Ishikawa (cell line): ENCODE data around the gene BOD1L2.

Experiments used
- CEBPB ChIP-seq: IDR thresholded peaks from 2 replicates; pipeline ENCODE4 v1.6.1; 2012
- CREB1 ChIP-seq: IDR thresholded peaks from 2 replicates; pipeline ENCODE4 v1.6.1; 2012; ENCODE audit warnings: low read depth
- EGR1 ChIP-seq: IDR thresholded peaks from 2 replicates; pipeline ENCODE4 v1.6.1; 2012
- EP300 ChIP-seq: IDR thresholded peaks from 2 replicates; pipeline ENCODE4 v1.6.1; 2012; ENCODE audit warnings: borderline replicate concordance
- FOXM1 ChIP-seq: IDR thresholded peaks from 2 replicates; pipeline ENCODE4 v1.6.1; 2012; ENCODE audit warnings: low read depth, borderline replicate concordance
- MAX ChIP-seq: IDR thresholded peaks from 2 replicates; pipeline ENCODE4 v1.6.1; 2012
- NFIC ChIP-seq: IDR thresholded peaks from 2 replicates; pipeline ENCODE4 v1.6.1; 2012
- RAD21 ChIP-seq: IDR thresholded peaks from 2 replicates; pipeline ENCODE4 v1.6.1; 2012; ENCODE audit warnings: low read depth
- REST ChIP-seq: IDR thresholded peaks from 2 replicates; pipeline ENCODE4 v1.6.1; 2012; ENCODE audit warnings: low read depth, mild to moderate bottlenecking
- TAF1 ChIP-seq: IDR thresholded peaks from 2 replicates; pipeline ENCODE4 v1.6.1; 2012; ENCODE audit warnings: low read depth, mild to moderate bottlenecking
- TCF12 ChIP-seq: IDR thresholded peaks from 2 replicates; pipeline ENCODE4 v1.6.1; 2012; ENCODE audit warnings: low read depth
- TEAD4 ChIP-seq: IDR thresholded peaks from 2 replicates; pipeline ENCODE4 v1.6.1; 2012
- USF1 ChIP-seq: IDR thresholded peaks from 2 replicates; pipeline ENCODE4 v1.6.1; 2012
- YY1 ChIP-seq: IDR thresholded peaks from 2 replicates; pipeline ENCODE4 v1.6.1; 2012; ENCODE audit warnings: low read depth
- ZBTB7A ChIP-seq: IDR thresholded peaks from 2 replicates; pipeline ENCODE4 v1.6.1; 2012; ENCODE audit warnings: low read depth

BOD1L2 gene

GRCh38 chr18:57121542-57122112 is 25.3 kb upstream of the BOD1L2 start:
- TF ChIP-seq EP300 (no peak), REST (no peak), TAF1 (no peak), EGR1 (no peak), NFIC (no peak), MAX (no peak), ZBTB7A (no peak), TEAD4 (no peak)

GRCh38 chr18:57122936-57123510 is 23.9 kb upstream of the BOD1L2 start:
- TF ChIP-seq YY1, result no peak
- TF ChIP-seq MAX, result no peak
- TF ChIP-seq TEAD4, result no peak
- no peak for TF ChIP-seq CEBPB
- TF ChIP-seq USF1, result no peak
- no peak for TF ChIP-seq FOXM1
- TF ChIP-seq TAF1, result no peak
- no peak for TF ChIP-seq CREB1
- no peak for TF ChIP-seq EP300

GRCh38 chr18:57125627-57126026 is 21.3 kb upstream of the BOD1L2 start:
- TF ChIP-seq EP300 (no peak), REST (no peak), CREB1 (no peak), TCF12 (no peak), CEBPB (no peak)

GRCh38 chr18:57128220-57128932 is 18.5 kb upstream of the BOD1L2 start:
- peak; percentile 68 for TF ChIP-seq REST
- no peak for TF ChIP-seq FOXM1

DNA sequence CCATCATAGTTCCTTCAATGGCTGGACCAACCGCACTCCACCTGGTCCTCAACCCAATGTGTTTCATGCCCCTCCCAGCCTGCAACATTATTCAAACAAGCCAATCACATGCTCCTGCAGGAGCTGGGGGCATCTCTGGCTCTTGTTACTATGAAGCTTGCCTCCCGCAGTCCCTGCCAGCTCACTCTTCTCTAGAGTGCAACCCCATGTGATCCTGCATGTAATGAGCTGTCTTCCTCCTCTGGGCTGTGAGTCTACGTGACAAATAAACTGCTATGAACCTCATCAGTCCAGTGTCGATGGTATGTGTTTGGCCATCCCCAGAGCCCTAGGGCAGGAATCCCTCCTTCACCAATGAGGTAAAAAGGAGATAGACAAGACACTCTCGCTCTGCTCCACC is 15.8 kb upstream of the BOD1L2 start:
- TF ChIP-seq ZBTB7A, result no peak

DNA sequence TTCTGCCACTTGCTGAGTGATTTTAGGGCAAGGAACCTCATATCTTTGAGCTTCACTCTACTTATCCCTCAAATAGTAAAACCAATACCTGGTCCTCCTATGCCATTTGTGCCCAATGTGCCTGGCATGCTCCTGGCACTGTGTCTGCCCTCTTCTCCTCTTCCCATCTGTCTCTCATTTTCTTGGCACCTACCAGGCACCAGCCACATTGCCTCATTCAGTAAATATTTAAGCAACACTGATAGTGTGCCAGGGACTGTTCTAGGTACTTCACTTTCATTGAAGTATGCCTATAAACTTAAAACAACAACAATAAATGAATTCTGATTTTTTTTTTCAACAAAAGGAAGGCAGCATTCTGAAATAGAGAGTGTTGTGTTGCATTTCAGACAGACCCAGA is 15.1 kb upstream of the BOD1L2 start:
- TF ChIP-seq NFIC (no peak), MAX (no peak), ZBTB7A (no peak), RAD21 (no peak), FOXM1 (no peak), CREB1 (no peak), EGR1 (no peak), CEBPB (no peak), EP300 (no peak), REST (no peak), TCF12 (no peak), TEAD4 (no peak), USF1 (no peak), YY1 (no peak), TAF1 (no peak)
